Activated CD4-positive, alpha-beta T cell treated with anti-CD3 and anti-CD28 coated beads, Interleukin-2, amount 50 U/mL, for 24 hours (primary cell): ENCODE results near the gene ATOH8.
A peak's percentile ranks its signal among the peaks of the same experiment; 100 is the strongest.

Experiments
- DNase-seq, 2 donors: peaks; one replicate each; pipeline ENCODE4 v3.0.0-alpha.2; 2020; ENCODE audit warnings: low read depth in 1 of 2, low spot score in 1 of 2

Gene ATOH8

GRCh38 chr2:85718009-85718391 lies 35.8 kb upstream of the ATOH8 start:
- DNase-seq, result no peak

GRCh38 chr2:85718885-85719492 lies 34.8 kb upstream of the ATOH8 start:
- DNase-seq, result no peak

DNA sequence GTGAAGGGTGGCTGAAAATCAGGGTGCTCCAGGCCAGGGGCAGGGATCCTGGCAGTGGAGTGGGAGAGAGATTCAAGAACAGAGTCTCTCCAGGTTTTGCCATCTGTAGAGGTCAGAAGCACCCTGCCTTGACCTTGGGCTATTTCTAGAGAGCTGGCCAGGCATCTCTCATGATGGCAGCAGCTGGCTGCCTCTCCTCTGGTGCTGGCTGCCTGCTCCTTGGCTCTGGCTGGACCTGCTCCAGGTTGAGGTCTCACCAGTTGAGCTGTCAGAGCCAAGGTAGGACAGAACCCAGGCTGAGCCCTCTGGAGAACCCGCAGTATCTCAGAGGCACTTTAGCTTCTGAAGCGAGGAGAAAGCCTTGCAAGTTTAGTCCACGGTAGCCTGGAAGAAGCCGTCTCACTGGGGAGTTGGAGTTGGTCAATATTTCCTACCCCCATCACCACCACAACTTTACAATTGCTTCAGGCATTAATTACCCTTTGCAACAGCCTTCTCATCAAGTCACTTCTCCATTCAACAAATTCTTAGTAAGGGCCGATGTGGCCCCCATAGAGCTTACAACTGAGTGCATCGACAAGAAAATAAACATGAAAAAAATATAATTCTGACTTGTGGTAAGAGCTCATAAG lies 34.1 kb upstream of the ATOH8 start:
- no peak for DNase-seq

DNA sequence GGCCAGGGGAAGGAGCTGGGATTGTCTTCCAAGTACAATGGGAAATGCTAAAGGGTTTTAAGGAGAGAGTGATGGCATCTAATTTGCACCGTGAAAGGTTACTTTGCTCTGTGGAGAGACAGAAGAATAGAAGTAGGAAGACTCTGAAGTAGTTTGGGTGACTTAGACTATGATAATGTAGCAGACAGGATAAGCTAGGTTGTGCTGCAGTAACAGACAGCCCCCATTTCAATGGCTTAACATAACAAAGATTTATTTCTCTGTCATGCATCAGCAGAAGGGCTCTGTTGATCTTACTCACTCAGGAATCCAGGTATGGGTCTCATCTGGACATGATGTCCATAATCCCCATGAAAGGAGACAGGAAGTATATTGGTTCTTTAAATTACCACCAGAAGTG lies 33.3 kb upstream of the ATOH8 start:
- DNase-seq, result no peak

DNA sequence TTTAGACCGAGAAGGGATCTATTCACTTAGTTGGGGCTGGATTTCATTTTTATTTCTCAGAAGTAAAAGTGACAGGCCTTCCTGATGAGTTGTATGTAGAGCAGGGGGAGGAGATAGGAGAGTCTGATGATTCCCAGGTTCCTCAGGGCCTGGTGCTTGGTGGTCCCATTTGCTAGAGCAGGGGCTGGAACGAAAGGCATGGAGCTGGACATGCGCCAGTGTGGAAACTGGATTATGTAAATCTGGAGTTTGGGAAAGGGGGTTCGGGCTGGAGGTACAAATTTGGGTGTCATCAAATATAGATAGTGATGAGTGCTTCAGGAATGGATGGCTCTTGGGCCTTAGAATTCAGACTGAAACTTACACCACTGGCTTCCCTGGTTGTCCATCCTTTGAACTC lies 32.1 kb upstream of the ATOH8 start:
- no peak for DNase-seq

DNA sequence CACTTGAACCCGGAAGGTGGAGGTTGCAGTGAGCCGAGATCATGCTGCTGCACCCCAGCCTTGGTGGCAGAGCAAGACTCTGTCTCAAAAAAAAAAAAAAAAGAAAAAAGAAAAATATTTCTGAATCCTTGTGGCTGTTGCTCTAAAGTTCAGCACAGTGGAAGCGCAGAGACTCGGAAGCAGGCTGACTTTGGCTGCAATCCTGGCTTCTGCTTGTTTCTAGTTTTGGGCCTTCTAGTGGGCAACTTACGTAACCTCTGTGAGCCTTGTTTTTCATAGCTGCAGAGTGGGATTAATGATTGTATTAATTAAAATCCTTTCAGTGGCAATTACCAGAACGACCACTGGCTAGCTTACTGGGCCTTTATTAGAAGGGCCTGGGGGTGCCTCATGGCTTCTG lies 31.3 kb upstream of the ATOH8 start:
- DNase-seq, result no peak

DNA sequence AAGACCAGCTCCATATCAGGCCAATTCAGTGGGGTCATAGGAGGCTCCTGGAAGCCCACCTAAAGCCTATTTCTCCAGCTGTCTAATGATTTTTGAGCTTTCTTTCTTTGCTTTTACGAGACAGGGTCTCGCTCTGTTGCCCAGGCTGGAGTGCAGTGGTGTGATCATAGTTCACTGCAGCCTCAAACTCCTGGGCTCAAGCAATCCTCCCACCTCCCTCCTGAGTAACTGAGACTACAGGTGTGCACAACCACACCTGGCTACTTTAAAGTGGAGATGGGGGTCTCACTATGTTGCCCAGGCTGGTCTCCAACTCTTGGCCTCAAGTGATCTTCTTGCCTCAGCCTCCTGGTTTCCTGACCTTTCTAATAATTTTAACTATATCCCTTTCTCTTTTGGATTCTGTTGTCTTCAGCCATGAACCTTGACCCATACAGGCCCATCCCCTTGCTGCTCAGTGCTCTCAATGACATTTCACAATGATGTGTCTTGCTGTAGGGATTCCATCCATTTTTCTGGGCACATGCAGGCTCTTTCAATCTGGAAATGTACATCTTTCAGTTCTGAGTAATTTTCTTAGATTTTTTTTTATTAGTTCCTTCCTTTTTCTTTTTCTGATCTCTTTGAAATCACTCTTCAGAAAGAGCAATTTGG lies 30.0 kb upstream of the ATOH8 start:
- DNase-seq, result no peak

DNA sequence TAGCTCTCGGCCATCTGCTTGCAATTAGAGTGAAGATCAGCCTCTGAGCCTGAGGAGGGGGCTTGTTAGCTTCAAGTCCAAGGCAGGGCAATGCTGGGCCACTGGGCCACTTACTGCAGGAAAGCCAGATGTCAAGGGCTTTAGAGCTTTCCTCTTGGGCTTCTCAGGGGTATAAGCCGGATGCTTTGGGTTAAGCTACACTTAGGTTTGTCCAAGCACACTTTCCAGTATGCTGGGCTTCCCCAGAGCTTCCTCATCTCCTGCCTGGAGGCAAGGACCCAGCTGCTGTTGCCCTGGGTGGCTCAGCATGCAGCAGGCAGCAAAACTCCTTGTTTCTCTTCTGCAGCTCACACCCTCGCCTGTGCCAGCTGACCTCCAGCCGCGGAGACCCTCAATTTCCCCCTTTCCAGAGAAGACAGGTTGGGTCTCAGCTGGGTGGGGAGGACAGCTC lies 29.0 kb upstream of the ATOH8 start:
- DNase-seq, result no peak

DNA sequence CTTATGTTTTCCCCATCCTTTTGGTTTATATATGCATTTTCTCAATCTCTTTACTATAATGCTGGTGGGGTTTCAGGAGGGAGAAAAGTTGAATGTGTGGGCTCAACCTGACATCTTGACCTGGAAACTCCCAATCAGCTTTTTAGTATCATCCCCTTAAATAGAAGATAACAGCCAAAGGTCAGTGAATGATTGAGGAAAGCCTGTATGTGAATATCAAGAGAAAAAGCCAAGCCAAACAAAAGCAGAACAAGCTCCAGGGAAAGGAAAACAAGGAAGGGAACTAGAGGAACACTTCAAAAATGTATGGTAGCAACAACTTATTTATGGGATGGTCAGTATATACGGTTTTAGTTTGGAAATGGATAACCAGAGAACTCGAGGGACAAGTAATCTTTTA lies 28.3 kb upstream of the ATOH8 start:
- DNase-seq, result no peak

DNA sequence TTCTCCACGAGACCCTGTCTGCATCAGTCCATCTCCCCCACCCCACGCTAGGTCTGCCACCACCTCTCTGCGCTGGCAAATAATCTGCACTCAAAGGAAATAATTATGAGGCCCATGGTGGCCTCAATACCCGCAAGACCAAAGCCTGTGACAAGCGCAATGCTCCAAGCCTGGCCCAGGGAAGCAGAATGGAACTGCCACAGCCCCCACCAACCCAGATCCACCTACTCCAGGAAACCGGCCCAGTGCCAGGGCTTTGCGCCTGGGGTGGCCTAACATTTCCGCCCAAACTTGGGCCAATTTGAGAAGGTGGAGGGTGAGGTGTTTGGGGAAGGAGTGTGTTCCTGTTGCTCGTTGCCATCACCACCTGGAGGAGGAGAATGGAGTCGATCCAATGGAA lies 26.0 kb upstream of the ATOH8 start:
- no peak for DNase-seq

- DNase-seq, result no peak
Measured at GRCh38 chr2:85728342-85728741, 25.4 kb upstream of the ATOH8 start.

DNA sequence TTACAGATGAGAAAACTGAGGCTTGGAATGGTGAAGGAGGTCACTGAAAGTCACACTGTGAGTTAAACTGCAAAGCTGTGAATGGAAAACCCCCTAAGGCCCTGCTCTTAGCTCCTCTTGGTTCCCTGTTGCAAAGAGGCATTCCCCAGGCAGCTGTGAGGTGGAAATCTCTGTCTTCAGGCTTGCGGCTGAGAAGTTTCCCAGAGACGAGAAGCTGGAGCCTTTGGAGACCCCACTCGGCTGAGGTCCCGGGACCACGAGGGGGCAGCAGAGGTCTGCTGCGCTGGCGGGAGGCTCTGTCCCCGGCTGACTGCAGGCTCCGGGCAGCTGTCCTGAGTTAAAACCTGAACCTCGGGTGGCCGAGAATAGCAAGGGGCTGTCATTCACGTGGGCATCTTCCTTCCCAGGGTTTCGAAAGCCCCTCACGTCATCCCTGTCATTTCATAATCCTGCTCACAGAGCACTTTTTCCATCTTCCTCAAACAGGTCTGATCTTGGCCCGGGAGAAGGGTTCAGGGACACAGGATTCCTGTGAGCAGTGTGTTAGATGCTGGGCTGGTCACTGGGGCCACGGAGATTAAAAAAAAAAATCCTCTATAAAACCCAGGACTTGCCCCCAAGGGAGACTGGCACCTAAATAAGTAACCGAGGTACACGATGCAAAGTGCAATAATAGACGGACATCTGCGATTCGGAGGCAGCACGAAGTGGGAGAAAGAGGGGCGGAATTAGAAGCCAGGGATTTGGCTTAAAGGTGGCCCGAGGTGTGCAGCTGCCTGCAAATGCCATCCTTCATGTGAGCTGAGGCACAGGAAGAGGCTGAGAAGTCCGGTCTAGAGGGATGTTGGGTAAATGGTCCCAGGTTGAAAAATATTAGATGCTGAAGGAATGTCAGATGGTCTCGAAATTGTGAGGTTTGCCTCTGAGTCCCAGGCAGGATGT lies 24.6 kb upstream of the ATOH8 start:
- DNase-seq, result peak; percentile 55 to 57

DNA sequence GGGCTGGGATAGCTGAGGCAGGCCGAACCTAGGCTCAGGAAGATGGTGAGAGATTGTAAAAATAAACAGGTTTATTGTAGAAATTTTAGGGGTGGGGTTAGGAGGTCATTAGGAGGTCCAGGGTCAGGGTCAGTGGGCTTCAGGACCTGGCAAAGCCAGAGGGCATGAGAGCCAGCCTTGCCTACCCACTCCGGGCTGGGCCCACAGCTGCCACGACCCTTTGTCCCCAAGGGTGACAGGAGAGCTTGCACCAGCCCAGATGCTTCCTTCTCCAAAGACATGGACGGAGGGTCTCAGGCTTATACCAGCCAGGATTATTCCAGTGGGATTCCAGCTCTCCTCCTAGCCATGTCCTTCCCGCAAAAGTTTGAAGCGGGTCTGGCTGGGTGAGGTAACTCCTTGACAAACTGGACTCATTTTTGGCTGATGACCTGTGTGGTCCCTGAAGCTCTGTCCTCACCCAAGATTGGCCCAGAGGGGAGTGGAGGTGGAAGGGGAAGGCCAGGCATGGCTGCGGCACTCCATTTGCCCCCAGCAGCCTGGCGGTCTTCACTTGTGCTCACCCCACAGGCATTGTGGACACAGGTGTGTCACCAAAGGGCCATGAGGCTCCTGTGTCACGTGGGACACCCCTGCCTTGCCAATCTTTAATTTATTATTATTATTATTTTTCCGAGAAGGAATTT lies 23.8 kb upstream of the ATOH8 start:
- no peak for DNase-seq

GRCh38 chr2:85730686-85731230 lies 23.0 kb upstream of the ATOH8 start:
- DNase-seq, result no peak

DNA sequence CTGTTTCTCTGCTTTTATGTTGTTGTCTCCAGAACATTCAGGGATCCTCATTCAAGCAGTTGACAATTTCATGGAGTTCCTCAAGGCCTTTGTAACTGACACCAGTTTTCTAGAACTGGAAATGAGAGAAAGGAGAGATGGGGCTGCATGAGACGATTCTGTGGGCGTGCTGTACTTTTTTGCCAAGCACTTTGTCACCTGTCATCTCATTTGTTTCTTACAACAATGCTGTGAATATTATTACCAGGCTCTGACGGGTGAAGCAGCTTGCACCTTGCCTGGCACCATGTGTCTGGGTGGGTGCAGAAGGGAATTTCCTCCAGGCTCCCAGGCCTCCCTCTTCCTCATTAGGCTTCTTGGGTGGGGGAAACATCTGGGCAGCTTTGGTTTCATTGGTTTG lies 22.2 kb upstream of the ATOH8 start:
- no peak for DNase-seq

DNA sequence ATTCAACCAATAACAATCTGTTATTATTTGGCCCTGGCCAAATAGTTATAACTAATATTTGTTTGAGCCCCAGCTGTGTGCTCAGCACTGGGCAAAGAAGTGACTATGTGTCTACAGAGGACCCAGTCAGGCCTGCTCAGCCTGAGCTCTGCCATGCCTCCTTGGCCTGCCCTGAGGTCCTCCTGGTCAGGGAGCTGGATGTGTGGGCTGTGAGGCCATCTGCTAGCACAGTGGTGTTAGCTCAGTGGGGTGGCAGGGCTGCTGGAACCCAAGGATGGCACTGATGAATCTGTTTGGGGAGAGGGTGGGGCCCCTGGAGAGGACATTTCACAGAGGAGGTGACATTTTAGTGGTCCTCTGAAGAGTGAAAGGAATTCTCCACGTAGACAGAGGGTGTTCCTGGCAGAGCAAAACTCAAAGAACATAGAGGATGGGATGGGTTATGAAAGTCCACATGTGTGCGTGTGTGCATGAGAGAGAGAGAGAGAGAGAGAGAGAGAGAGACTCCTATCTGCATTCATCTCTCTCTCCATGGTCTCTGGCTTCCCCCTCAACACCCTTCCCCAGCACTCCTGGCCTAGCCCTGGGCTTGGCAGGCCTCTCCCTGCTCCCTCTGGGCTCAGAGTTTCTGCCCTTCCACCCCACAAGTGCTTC lies 21.2 kb upstream of the ATOH8 start:
- no peak for DNase-seq

- DNase-seq, result no peak
Measured at GRCh38 chr2:85733121-85733960, 20.4 kb upstream of the ATOH8 start.

GRCh38 chr2:85734015-85734414 lies 19.8 kb upstream of the ATOH8 start:
- DNase-seq, result no peak

GRCh38 chr2:85734942-85735608 lies 18.7 kb upstream of the ATOH8 start:
- no peak for DNase-seq
